Ramos (cell line): ENCODE data around the gene SMYD2.

ENCODE experiments used
- in situ Hi-C: fragments of 300-500 bp; cut with MboI; formaldehyde crosslinking; loops from one replicate; pipeline ENCODE4 v1.14.3; 2022; ENCODE audit warnings: low sequenced_read_pairs; ENCODE audit not compliant: unreplicated experiment

The SMYD2 gene

GRCh38 chr1:214383381-214384372 is 102.7 kb downstream of the SMYD2 start:
- in situ Hi-C loops: no loop called here

- in situ Hi-C loops: no loop called here
Observed at GRCh38 chr1:214384373-214385079, 103.6 kb downstream of the SMYD2 start.

- in situ Hi-C loops: no loop called here
Observed at GRCh38 chr1:214385428-214385827, 104.5 kb downstream of the SMYD2 start.

- in situ Hi-C loops: no loop called here
Observed at GRCh38 chr1:214386333-214386732, 105.4 kb downstream of the SMYD2 start.
